Measurements from ENCODE around the gene TPRA1.
A peak's percentile ranks its signal among the peaks of the same experiment; 100 is the strongest.
"Not testable (repeated sequence)": the region's sequence is repeated elsewhere in the genome, so short reads cannot be mapped to it uniquely, and the experiment has no call there.

The TPRA1 gene

DNA sequence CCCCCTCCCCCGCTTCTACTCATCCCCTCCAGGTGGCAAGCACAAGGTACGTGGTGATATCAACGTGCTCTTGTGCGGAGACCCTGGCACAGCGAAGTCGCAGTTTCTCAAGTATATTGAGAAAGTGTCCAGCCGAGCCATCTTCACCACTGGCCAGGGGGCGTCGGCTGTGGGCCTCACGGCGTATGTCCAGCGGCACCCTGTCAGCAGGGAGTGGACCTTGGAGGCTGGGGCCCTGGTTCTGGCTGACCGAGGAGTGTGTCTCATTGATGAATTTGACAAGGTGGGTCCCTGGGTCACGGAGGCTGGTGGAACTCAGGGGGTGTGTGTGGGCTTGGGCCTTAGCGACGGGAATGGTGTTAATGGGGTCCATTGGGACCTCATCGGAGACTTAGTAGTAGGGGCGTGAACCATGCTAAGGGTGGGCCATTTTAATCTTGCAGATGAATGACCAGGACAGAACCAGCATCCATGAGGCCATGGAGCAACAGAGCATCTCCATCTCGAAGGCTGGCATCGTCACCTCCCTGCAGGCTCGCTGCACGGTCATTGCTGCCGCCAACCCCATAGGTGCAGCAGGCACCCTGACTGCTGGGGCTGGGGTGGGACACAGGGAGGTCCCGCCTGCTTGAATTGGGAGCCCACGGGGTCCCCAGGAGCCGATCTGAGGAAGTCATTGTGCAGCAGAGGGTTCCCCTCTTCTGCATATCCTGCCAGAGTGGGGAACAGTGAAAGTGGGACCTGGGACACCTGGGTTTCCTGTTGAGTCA, 26.5 kb upstream of the TPRA1 start:
- DNase-seq (ENCODE audit: low read depth) = no peak

DNA sequence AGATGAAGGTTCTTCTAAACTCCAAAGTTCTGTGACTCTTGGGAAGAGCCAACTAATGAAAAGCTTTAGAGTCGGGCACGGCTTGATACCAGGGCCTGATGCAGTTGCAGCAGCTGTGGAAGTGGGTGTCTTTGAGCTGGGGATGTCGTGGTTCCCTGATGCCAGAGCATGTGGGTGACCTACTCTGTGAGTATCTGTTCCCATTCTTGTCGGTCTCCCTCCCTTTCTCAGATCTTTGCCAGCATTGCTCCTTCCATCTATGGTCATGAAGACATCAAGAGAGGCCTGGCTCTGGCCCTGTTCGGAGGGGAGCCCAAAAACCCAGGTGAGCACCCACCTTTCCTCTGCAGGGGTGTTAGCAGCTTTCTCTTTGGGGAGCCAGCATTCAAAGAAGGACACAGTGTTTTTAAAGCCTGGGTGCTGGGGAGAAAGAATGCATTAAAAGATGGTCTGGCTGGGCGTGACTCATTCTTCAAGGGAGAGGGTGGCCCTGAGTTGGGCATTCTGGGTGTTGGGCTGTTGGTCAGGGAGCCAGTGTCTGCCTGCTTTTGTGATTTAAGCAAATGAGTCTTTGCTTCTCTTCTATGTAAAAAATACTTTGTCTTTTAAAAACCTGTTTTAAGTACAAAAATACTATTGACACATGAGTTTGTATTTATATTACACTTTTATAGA, 25.2 kb upstream of the TPRA1 start:
- no peak for DNase-seq (ENCODE audit: low read depth)

DNA sequence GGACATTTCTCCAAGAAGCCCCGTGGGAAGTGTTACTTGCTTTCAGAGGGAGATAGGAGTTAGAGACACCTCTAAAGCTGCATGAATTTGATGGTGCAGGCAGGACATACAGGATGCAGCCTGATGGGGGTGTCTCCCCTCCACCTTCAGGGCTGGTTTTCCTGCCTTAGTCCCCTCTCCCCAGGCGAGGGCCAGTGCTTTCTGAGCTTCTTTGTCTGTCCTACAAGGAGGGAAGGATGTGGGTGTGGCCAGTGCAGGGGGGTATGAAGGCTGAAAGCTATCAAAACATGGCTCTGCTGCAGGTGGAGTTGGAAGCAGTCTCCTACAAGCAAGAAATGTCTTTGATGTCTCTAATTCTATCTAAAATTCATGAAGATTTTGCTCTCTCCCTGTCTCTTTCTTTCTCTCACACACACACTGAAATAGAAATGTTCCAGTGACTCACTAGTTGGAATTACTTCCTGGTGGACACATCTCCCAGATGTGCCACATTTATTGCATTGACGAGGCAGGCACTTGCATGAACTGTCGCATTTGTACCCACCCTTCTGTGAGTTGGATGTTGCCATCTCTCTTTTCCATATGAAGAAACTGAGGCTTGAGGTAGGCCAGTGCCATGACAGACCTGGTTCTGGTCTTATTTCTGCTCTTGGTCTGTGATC, 24.5 kb upstream of the TPRA1 start:
- DNase-seq (ENCODE audit: low read depth) = no peak

DNA sequence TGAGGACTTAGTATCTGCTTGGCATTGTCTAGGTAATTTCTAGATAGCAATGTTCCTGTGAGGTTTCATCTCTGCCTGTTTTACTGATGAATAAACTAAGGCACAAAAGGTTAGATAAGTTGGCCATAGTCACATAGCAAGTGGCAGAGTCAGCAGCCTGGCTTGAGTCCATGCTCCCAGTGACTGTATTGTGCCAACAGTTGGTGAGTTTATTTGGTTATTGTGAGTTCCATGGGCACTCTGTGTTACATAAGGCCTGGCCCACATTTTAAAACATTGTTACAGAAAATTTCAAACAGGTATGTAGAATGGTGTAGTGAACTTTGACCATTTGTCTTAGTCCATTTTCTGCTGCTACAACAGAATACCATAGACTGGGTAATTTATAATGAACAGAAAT, 22.9 kb upstream of the TPRA1 start:
- no peak for DNase-seq (ENCODE audit: low read depth)

DNA sequence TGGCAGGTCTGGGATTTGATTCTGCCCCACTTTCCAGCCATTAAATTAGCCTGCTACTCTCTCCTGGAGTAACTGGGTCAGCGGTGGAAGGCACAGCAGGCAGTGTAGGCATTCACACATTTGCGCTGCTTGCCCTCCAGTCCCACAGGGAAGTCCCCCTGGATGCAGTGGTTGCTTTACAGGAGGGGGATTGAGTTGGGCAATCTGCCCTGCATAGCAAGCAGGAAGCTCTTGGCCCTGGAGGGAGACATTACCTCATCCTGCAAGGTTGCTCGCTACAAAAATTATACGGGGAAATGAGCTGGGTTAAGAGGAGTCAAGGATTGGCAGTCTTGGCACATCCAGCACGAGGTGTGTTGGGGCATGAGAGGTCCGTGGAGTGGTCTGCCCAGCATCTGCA, 22.4 kb upstream of the TPRA1 start:
- DNase-seq (ENCODE audit: low read depth) = peak; percentile 73

DNA sequence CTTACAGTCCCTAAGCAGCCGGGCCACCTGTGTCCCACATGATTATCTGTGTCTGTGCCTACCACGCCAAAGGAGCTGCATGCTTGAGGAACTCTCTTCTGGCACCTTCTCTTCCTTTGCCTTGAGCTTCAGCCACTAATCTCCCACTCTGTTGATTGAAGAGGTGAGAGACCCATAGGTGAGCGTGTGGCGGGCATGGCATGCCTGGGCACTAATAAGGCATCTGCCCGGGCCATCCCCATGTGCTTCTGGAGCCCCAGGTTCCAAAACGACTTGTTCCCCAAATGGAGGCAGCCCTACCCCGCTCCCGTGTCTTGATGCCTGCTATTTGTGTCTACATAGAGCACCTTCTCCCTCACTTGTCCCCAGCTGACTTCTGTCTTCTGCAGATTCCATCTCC, 20.7 kb upstream of the TPRA1 start:
- DNase-seq (ENCODE audit: low read depth) = no peak

DNA sequence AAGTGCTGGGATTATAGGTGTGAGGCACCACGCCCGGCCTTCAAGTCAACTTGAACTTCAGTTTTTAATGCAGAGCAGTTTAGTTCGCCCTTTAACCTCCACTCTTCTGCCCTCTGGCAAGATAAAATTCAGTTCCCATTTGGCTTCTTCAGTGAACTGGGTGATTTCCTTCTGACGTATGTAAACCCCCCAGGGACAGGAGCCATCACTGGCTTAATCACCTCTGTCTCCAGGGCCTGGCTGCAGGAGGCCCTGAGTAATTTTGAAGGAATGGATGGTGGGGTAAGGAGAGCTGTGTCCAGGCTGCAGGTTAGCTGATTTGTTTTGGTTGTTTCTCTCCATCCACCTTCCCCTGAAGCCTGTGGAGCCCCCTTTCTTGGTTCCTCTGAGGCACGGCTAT, 19.6 kb upstream of the TPRA1 start:
- peak; percentile 31 for DNase-seq (ENCODE audit: low read depth)

DNA sequence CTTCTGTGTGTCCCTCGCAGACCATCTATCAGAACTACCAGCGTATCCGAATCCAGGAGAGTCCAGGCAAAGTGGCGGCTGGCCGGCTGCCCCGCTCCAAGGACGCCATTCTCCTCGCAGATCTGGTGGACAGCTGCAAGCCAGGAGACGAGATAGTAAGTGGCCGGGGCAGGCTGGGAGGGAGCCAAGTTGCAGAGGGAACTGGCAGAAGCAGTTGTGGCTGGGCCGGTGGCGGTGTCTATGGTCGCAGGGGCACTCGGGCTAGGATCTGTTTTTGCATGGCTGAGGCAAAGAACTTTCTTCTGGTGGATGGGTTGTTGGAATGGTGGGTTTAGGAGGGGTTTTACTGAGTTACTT, 17.8 kb upstream of the TPRA1 start:
- DNase-seq (ENCODE audit: low read depth) = no peak

DNA sequence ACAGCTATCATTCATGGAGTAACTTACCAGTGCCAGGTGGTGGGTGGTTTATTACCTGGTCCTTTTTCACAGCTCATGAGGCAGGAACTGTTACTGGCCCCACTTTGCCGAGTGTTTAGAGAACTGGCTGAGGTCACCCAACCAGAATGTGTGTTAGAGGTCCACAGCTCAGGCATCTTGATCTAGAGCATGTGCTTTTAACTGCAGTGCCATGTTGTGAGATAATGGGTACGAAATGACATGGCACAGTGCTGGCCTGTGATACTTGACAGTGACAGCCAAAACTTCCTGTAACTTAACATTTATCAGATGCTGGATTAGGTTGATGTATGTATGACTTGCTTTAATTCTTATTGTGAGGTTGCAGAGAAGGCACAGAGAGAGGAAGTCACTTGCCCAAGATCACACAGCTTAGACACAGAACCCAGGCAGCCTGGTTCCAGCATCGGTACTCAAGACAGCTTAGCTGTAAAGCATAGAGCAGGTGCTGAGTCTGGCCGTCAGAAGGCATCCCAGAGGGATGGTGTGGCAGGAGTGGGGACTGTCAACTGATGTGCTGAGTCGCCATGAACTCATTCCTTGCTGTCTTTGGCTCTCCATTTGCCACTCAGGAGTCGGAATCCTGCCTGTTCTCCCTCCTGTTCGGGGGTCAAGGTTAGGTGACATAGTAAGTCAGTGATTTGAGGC, 17.3 kb upstream of the TPRA1 start:
- no peak for DNase-seq (ENCODE audit: low read depth)

DNA sequence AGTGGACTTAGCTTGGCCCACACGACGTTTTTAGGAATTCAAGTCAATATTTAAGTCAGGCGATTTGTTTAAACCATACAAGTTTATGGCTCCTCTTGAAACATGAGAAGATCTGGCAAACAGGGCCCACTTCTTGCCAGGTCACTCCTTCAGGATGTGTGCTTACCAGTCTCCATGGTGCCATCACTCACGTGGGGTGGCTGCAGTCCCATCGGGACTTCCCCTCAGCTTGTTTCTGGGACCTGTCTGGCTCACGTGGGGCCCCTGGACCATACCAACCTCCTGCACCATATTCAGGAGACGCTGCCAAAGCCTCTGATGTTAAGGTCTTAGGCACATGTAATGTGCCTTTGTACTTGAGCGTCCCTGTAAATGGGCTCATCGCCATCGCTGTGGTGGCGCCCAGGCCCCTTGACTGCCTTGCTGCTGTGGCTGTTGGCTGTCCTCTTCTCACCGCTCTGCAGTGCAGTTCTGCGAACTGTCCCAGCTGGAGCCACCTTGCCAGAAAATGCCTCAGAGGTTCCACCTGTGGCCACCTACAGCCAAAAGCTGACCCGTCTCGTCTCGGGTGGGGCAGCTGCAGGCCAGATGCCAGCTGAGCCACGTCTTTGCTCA, 16.6 kb upstream of the TPRA1 start:
- DNase-seq (ENCODE audit: low read depth) = no peak

DNA sequence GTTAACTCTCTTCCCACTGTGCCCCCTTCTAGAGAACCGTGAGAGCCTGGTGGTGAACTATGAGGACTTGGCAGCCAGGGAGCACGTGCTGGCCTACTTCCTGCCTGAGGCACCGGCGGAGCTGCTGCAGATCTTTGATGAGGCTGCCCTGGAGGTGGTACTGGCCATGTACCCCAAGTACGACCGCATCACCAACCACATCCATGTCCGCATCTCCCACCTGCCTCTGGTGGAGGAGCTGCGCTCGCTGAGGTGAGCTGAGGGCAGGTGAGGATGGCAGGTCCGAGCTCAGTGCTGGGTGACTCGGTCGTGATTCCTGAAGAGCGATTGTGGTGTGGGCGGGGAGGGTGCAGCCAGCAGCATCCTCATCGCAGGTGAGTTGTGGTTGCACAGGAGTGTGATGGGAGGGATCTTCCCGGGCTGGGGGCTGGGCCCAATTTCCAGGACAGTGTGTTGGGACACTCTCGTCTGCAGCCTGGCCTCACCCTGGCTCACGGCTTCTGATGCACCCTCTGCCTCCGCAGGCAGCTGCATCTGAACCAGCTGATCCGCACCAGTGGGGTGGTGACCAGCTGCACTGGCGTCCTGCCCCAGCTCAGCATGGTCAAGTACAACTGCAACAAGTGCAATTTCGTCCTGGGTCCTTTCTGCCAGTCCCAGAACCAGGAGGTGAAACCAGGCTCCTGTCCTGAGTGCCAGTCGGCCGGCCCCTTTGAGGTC, 15.7 kb upstream of the TPRA1 start:
- DNase-seq (ENCODE audit: low read depth) = no peak

DNA sequence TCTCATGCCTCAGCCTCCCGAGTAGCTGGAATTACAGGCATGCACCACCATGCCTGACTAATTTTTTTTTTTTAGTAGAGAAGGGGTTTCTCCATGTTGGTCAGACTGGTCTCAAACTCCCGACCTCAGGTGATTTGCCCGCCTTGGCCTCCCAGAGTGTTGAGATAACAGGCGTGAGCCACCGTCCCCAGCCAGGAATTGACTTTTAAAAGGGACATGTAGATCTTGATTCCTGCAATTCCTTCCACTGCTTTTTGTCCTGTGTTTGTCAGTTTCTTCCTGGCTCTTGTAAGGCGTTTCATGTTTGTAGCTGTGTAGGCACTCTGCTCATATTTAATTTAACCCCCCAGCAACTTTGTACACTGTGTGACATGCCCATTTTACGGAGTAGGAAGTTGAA, 15.0 kb upstream of the TPRA1 start:
- DNase-seq (ENCODE audit: low read depth) = not testable (repeated sequence)

DNA sequence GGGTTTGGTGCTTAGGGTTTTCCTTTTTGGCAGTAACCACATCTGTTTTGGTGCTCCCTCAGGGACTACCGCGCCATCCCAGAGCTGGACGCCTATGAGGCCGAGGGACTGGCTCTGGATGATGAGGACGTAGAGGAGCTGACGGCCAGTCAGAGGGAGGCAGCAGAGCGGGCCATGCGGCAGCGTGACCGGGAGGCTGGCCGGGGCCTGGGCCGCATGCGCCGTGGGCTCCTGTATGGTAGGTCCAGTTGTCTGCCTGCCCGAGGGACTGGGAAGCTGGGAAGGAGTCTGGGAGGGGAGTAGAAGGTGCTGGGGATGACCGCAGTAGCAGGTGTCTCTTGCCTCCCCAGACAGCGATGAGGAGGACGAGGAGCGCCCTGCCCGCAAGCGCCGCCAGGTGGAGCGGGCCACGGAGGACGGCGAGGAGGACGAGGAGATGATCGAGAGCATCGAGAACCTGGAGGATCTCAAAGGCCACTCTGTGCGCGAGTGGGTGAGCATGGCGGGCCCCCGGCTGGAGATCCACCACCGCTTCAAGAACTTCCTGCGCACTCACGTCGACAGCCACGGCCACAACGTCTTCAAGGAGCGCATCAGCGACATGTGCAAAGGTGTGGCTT, 14.1 kb upstream of the TPRA1 start:
- DNase-seq (ENCODE audit: low read depth) = no peak

DNA sequence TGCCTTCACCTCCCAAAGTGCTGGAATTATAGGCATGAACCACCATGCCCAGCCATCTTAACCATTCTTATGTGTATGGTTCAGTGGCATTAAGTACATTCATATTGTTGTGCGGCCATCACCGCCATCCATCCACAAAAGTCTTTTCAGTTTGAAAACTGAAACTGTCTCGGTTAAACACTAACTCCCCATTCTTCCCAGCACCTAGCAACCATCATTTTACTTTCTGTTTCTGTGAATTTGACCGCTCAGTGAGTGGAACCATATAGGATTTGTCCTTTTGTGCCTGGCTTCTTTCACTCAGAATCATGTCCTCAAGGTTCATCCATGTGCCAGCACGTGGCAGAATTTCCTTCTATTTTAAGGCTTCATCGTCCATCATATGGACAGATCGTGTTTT, 13.5 kb upstream of the TPRA1 start:
- no peak for DNase-seq (ENCODE audit: low read depth)

DNA sequence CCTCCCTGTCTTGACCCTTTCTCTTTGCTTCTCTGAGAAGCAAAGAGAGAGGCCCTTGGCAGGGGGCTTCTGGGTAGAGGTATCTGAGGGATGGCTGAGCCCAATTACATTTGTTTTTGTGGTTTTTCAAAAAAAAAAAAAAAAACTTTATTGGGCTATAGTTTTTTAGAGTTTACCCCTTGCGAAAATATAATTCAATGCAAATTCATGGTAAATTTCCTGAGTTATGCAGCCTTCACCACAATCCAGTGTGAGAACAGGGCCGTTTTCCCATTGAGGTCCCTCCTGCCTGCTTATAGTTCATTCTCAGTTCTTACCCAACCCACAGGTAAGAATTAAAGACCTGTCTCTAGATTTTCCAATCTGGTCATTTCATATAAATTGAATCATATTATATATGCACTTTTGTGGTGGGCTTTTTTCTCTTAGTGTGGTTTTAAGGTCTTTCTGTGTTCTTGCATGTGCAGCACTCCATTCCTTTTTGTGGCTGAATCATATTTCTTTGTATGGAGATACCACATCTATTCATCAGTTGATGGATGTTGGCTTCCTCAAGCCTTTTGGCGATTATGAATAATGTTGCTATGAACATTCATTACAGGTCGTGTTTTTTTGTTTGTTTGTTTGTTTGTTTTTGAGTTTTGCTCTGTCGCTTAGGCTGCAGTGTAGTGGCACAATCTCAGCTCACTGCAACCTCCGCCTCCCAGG, 10.4 kb upstream of the TPRA1 start:
- no peak for DNase-seq (ENCODE audit: low read depth)

DNA sequence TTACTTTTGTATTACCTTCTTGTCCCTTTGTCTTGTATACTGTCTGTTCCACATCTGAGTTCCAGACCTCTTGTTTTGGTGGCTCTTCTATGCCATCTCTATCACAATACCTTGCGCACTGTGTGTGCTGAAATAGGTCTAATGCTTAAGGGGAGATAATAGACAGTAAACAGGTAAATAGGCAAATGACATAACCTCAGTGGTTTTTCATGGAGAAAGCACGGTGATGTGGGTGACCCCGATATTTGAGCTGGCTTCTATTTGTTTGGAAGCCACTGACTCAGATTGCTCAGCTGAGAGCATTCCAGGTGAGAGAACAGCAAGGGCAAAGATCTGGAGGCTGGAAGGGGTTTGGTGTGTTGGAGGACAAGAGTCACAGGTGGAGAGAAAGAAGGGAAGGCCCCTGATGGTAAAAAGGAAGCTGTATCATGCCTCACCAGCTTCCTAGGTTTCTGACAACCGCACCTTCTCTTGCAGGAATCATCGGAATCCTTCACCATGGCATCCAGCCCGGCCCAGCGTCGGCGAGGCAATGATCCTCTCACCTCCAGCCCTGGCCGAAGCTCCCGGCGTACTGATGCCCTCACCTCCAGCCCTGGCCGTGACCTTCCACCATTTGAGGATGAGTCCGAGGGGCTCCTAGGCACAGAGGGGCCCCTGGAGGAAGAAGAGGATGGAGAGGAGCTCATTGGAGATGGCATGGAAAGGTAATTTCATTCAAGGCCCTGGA, 8.5 kb upstream of the TPRA1 start:
- DNase-seq (ENCODE audit: low read depth) = no peak

DNA sequence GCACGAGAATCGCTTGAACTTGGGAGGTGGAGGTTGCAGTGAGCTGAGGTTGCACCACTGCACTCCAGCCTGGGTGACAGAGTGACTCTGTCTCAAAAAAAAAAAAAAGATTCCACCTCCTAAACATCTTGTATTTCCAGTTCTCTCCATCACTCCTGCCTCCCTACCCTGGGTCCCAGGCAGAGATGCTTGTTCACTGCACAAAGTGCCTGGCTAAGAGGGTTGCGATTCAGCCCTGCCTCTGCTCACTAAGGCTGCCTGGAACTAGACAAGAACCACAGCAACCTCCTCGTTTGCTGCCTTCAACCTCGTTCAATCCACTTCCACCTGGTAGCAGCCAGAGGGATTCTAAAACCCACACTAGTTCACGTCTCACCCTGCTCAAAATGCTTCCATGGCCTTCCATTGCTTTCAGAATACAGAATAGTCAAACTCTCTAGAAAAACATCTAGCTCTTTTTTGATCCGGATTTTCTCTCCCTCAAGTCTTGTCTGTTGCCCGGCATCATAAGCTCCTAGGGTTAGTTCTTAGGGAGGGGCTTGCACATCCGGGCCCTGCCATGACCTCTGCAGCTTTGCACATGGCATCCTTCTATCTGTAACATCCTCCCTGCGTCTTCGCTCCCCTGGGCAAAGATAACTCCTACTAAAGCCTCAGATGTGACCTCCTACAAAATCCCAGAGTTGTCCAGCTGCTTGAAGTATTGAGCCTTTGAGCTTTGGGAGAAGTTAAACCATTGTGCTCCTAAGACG, 6.7 kb upstream of the TPRA1 start:
- DNase-seq (ENCODE audit: low read depth) = no peak

DNA sequence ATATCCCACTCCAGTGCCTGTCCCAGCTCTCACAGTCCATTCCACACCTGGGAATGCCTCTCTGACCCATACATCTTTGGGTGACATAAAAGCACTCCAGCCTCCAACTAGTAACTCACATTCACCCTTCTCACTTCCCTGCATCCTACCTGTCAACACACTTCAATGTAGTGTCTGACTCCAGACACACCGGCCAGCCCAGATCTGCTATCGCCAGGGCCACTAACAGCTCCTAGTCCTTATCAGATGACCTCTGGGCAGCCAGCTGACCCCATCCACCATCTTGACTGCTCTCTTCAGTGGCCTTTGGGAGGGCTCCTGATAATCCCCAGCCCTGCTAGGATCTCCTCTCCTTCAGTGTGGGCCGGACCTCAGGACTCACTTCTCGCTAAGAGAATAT, 4.8 kb upstream of the TPRA1 start:
- no peak for DNase-seq (ENCODE audit: low read depth)

DNA sequence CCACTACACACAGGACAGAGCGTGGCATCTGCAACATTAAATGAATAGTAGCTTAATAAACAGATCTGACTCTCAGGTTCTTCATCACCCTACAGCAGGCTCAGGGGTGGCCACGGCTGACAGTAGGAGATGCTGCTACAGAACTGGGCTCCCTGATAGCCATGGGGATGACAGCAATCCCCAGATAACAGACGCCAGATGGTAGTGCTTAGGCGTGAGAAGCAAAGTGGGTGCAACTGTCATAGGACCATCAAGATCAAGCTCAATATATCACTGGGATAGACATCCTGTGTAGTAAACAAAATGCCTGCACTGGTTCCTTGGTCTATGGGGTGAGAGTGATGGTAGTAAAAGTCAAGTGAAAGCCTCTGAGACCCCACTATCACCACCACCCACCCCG, 2.6 kb upstream of the TPRA1 start:
- DNase-seq (ENCODE audit: low read depth) = no peak

Data from iris pigment epithelial cell (primary cell).